Lung (tissue), 12 donors: Measurements from ENCODE around the gene ADAMTSL2. TPM values are rescaled to one million over a fixed set of nuclear protein-coding genes. Genes with fewer than 3 reads are reported as not detected.

Experiments
- ATAC-seq: fragments of 200-7000 bp; cut with Tn5 transposase; one replicate; pipeline ENCODE4 v1.9.1; 2020; ENCODE audit warnings: moderate number of reproducible peaks; ENCODE audit not compliant: insufficient read depth, low FRiP score
- DNase-seq, 3 donors: peaks; one replicate each; pipeline ENCODE4 v3.0.0-alpha.2; 2013 to 2017
- H3K27ac ChIP-seq, 2 donors: one replicate each; pipeline ENCODE4 v1.5.1; 2013; ENCODE audit warnings: mild to moderate bottlenecking in 2 of 2, moderate library complexity in 2 of 2, control low read depth in 1 of 2, inconsistent platforms in 1 of 2, low read depth in 1 of 2, low read length in 1 of 2
- H3K27me3 ChIP-seq, 3 donors: one replicate each; pipeline ENCODE4 v1.5.1; 2013; ENCODE audit warnings: low read length in 2 of 3; ENCODE audit not compliant: control insufficient read depth in 3 of 3, insufficient read depth in 3 of 3
- H3K36me3 ChIP-seq, 4 donors: one replicate each; pipeline ENCODE4 v1.5.1; 2013; ENCODE audit warnings: low read length in 4 of 4, mild to moderate bottlenecking in 1 of 4, moderate library complexity in 1 of 4; ENCODE audit not compliant: control insufficient read depth in 4 of 4, insufficient read depth in 4 of 4
- H3K4me1 ChIP-seq, 5 donors: one replicate each; pipeline ENCODE4 v1.5.1; 2013; ENCODE audit warnings: low read length in 5 of 5, mild to moderate bottlenecking in 2 of 5, moderate library complexity in 1 of 5; ENCODE audit not compliant: control insufficient read depth in 5 of 5, insufficient read depth in 5 of 5
- H3K4me3 ChIP-seq: one replicate; pipeline ENCODE4 v1.5.1; 2013; ENCODE audit warnings: mild to moderate bottlenecking, control low read depth, moderate library complexity
- H3K9ac ChIP-seq, 2 donors: one replicate each; pipeline ENCODE4 v1.5.1; 2013; ENCODE audit warnings: low read length in 2 of 2, control low read depth in 1 of 2; ENCODE audit not compliant: insufficient read depth in 1 of 2
- H3K9me3 ChIP-seq, 4 donors: one replicate each; pipeline ENCODE4 v1.5.1; 2013; ENCODE audit warnings: low read length in 3 of 4, mild to moderate bottlenecking in 1 of 4, moderate library complexity in 1 of 4; ENCODE audit not compliant: control insufficient read depth in 4 of 4, insufficient read depth in 3 of 4
- CTCF ChIP-seq: IDR thresholded peaks from 2 replicates; pipeline ENCODE4 v1.5.1; 2012; ENCODE audit warnings: mild to moderate bottlenecking; ENCODE audit errors: control extremely low read depth, extremely low read depth
- WGBS, 2 donors: extraction: QIAGEN DNeasy Blood & Tissue Kit; methylation state at CpG; one replicate each; pipeline ENCODE4 v1.1.7; 2013; 5-methylcytosine and 5-hydroxymethylcytosine counted together
- polyA plus RNA-seq, 2 donors: library from polyadenylated mRNA; stranded (reverse); fragments of 200-250 nt; gene quantifications; one replicate each; pipeline ENCODE4 v1.2.1, GENCODE V29; 2013
- total RNA-seq, 2 donors: library from RNA; depleted of rRNA in 1 of 2; stranded (reverse); fragments of >200 nt in 1 of 2; gene quantifications; one replicate each; pipeline ENCODE4 v1.2.1, GENCODE V29; 2014 to 2021
- donor health status: control.
- donor health status: control.
- donor health status: Bipolar disorder and iron deficiency.
- donor health status: healthy.
- donor health status: DM: yes; HTN: yes; CAD: no.

Gene ADAMTSL2
- total and polyA plus RNA-seq, 4 donors, result 6.4 to 20.6 (median 10.1) TPM

GRCh38 chr9:133587466-133587865 lies 53.0 kb downstream of the ADAMTSL2 start:
- TF ChIP-seq CTCF, result no peak
- Histone ChIP-seq H3K9ac (no peak overlapping the region), H3K4me1 (peaks cover 0 to 41% (median 10%) of the 10 kb centered on the region in 5 donors), H3K27me3 (no peaks in the 10 kb centered on the region), H3K27ac (no peak overlapping the region), H3K36me3 (no peaks in the 10 kb centered on the region), H3K4me3 (no peak overlapping the region), H3K9me3 (peaks cover 0 to 5% (median 0%) of the 10 kb centered on the region in 4 donors)
- no peak for ATAC-seq
- no peak for DNase-seq
- 91 to 92% methylated on average over 6 of the region's 6 CpGs for WGBS, 2 donors

GRCh38 chr9:133589454-133590227 lies 55.1 kb downstream of the ADAMTSL2 start:
- H3K36me3 ChIP-seq, result no peaks in the 10 kb centered on the region
- peaks cover 0 to 5% (median 0%) of the 10 kb centered on the region in 4 donors for H3K9me3 ChIP-seq
- no peak for TF ChIP-seq CTCF
- 46 to 53% methylated on average over 17 to 19 of the region's 19 CpGs for WGBS, 2 donors
- DNase-seq, result no peak
- H3K27ac ChIP-seq, result no peak overlapping the region
- peaks cover 0 to 20% (median 4%) of the 10 kb centered on the region in 5 donors for H3K4me1 ChIP-seq
- no peaks in the 10 kb centered on the region for H3K27me3 ChIP-seq
- H3K4me3 ChIP-seq, result no peak overlapping the region
- H3K9ac ChIP-seq, result no peak overlapping the region
- ATAC-seq, result no peak

GRCh38 chr9:133590231-133590855 lies 55.8 kb downstream of the ADAMTSL2 start:
- DNase-seq, result no peak
- WGBS, 2 donors, result 70 to 73% methylated on average over 20 of the region's 20 CpGs
- Histone ChIP-seq H3K4me1 (peaks cover 0 to 13% (median 2%) of the 10 kb centered on the region in 5 donors), H3K9me3 (peaks cover 0 to 5% (median 0%) of the 10 kb centered on the region in 4 donors), H3K27ac (no peak overlapping the region), H3K36me3 (no peaks in the 10 kb centered on the region), H3K4me3 (no peak overlapping the region), H3K27me3 (no peaks in the 10 kb centered on the region), H3K9ac (no peak overlapping the region)
- no peak for ATAC-seq
- no peak for TF ChIP-seq CTCF
